GM21528 (cell line): Measurements from ENCODE around the gene XAB2.
A peak's percentile ranks its signal among the peaks of the same experiment; 100 is the strongest.
"Not testable (repeated sequence)": the region's sequence is repeated elsewhere in the genome, so short reads cannot be mapped to it uniquely, and the experiment has no call there.

Experiments
- ATAC-seq: cut with Tn5 transposase; IDR thresholded peaks from one replicate; pipeline ENCODE4 v1.9.1; 2021; ENCODE audit warnings: mild to moderate bottlenecking, moderate library complexity; ENCODE audit not compliant: unreplicated experiment, low FRiP score

XAB2 gene

DNA sequence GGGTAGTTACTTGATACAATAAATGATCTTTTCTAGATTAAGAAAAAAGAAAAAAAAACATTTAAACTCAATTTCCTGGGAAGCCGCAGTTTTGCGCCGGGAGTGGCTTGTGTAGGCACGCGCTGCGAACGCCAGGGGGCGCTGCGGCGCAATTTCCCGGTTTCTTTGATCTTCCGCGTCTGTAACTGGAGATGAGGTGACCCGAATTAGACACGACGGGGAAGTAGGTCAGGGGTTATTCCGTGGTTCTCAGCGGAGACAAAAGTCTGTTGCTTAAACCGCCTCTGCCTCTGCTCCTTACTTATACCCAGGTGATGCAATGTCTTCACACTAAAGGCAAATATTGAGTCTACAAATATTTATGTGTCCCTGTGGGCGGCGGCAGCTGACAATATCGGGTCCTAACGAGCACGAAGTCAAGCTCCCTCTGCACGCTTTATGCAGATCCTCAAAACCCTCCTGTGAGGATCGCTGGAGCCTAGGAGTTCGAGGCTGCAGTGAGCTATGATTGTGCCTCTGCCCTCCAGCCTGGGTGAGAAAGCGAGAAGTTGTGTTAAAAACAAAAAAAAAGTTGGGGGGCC lies 22.8 kb upstream of the XAB2 start:
- ATAC-seq, result no peak

DNA sequence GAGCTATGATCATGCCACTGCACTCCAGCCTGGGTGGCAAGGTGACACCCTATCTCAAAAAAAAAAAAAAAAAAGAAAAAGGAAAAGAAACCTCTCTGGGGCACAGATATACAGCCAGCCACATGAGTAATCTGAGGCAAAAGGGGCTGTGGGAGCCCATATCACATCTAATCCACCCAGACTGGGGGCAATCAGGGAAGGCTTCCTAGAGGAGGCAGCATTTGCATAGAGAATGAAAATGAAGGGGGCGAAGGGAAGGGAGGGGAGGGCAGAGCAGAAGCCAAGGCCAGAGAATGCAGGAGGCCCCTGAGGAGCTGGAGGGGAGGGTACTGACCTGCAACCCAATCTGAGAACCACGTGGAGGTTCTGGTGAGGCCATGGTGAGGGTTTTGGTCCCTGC lies 20.8 kb upstream of the XAB2 start:
- ATAC-seq, result no peak

DNA sequence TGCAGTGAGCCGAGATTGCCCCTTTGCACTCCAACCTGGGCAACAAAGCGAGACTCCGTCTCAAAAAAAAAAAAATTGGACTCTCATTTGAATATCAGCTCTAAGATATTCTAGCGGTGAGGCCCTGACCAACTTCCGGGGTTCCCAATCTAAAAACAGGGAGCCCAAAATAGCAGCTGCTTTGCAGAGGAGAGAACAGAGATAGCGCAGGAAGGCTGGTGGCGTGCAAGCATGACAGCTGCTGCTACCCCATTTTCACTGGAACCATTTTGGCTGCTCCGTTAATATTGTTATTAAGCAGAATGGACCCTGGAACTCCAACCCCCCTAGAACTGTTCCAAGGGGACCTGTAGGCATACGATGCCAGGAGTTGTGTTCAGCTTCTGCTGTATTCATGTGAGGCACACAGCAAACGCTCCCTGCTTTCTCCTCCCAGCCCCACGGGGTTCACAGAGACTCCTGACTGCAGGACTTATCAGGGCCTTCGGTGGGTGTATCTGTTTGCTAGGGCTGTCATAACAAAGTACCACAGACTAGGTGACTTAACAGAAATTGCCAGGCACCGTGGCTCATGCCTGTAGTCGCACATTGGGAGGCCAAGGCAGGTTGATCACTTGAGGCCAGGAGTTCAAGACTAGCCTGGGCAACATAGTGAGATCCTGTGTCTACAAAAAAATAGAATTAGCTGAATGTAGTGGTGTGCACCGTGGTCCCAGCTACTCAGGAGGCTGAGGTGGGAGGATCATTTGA lies 19.1 kb upstream of the XAB2 start:
- no peak for ATAC-seq

DNA sequence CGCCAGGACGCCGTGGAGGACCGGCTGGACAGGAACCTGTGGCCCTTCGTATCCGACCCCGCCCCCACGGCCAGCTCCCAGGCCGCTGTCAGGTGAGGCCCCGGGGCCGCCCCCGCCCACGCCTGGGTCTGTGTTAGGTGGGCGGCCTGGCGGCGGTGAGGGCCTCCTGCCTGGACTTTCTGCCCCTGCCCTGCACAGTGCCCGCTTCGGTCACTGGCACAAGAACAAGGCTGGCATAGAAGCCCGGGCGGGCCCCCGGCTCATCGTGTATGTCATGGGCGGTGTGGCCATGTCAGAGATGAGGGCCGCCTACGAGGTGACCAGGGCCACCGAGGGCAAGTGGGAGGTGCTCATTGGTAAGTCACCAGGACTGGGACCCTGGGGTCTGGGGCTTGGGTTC lies 17.8 kb upstream of the XAB2 start:
- no peak for ATAC-seq

DNA sequence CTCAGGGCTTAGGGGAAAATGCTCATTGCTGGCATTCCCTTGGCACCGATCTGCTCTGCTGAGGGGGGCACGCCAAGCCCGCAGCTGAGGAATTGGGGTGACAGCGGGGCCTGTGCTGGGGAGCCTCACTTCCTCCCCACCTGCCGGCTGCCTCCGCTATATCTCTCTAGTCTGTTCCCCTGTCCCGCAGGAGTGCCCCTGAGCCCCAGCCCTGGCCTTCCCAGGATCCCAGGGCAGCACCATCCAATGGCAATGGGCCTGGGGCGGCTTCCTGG lies 17.0 kb upstream of the XAB2 start:
- ATAC-seq, result no peak

DNA sequence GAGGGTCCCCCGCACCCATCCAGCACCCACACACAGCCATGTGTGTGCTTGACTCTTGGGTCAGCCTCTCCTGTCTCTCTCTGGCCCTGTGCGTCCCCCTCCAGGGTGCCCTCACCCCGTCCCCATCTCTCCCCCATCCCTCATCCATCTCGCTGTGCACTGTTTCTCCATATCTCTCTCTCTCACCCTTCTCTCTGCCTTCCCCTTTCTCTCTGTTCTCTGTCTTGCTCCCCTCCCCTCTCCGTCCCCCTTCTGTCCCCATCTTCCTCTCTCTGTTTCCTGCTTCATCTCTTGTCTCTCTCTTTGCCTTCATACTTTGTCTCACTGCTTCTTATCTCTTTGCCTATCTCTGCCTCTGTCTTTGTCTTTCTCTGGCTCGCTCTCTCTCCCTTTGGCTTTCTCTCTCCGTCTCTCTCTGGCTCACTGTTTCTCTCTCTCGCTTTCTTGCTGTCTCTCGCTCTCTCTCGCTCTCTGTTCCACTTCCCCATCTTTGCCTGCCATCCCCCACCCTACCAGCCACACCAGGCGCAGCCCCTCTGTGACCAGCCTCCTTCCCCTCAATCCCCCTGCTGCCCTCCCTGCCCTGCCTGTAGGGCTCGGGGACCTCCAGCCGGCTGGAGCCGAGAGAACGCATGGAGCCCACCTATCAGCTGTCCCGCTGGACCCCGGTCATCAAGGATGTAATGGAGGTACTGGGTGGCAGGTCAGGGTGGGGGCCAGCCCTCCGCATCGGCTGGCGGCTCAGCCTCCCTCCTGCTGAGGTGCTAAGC lies 16.5 kb upstream of the XAB2 start:
- ATAC-seq, result no peak

DNA sequence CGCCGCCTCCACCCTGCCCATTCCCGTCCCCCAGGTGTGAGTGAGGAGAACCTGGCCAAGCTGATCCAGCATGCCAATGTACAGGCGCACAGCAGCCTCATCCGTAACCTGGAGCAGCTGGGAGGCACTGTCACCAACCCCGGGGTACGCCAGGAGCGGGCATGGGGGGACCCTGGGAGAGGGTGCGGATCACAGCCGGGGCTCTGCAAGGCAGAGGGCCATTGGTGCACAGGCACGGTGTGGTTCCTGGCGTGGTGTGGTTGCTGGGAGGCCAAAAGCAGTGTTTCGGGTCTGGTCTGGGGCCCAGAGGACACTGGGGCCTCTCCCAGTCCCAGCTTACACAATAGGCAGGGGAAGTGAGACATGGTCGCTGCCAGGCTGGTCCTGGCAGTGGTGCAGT lies 15.8 kb upstream of the XAB2 start:
- no peak for ATAC-seq

DNA sequence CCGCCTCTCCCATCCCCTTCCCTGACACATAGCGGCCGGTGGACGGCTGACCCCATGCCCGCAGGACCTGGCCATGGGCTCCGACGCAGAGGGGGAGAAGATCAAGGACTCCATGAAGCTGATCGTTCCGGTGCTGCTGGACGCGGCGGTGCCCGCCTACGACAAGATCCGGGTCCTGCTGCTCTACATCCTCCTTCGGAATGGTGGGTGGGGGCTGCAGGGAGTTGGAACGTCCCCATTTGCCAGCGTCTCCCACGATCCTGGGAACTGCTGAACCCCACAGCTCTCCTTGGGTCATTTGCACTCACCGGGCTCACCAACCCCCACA lies 15.2 kb upstream of the XAB2 start:
- no peak for ATAC-seq

DNA sequence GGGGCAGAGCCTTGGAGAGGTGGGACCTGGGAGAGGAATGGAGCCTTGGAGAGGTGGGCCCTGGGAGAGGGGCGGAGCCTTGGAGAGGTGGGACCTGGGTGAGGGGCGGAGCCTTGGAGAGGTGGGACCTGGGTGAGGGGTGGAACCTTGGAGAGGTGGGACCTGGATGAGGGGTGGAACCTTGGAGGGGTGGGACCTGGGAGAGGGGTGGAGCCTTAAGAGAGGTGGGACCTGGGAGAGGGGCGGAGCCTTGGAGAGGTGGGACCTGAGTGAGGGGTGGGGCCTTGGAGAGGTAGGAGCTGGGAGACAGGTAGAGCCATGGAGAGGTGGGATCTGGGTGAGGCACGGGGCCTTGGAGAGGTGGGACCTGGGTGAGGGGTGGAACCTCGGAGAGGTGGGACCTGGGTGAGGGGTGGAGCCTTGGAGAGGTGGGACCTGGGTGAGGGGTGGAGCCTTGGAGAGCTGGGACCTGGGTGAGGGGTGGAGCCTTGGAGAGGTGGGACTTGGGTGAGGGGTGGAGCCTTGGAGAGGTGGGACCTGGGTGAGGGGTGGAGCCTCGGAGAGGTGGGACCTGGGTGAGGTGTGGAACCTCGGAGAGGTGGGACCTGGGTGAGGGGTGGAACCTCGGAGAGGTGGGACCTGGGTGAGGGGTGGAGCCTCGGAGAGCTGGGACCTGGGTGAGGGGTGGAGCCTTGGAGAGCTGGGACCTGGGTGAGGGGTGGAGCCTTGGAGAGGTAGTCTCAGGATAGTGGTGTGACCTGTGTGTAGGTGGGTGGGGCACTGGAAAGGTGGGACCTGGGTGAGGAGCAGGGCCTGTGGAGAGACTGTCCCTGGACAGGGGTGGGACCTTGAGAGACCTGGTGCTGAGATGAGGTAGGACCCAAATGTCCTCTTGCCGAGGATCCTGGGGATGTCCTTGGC lies 14.5 kb upstream of the XAB2 start:
- not testable (repeated sequence) for ATAC-seq

DNA sequence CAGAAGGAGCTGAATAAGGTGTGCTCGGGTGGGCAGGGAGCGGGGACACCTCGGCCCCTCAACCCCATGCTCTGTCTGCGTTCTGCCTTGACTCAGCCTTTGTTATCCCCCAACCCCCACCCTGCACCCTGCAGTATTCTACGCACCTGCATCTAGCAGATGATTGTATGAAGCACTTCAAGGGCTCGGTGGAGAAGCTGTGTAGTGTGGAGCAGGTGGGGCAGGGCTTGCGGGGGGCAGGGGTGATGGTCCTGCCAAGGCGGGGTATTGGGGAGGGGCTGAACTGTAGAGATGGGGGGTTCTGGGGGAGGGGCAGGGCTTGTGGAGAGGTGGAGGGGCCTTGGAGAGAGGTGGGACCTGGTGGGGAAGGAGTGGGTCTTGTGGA lies 13.7 kb upstream of the XAB2 start:
- ATAC-seq, result no peak

DNA sequence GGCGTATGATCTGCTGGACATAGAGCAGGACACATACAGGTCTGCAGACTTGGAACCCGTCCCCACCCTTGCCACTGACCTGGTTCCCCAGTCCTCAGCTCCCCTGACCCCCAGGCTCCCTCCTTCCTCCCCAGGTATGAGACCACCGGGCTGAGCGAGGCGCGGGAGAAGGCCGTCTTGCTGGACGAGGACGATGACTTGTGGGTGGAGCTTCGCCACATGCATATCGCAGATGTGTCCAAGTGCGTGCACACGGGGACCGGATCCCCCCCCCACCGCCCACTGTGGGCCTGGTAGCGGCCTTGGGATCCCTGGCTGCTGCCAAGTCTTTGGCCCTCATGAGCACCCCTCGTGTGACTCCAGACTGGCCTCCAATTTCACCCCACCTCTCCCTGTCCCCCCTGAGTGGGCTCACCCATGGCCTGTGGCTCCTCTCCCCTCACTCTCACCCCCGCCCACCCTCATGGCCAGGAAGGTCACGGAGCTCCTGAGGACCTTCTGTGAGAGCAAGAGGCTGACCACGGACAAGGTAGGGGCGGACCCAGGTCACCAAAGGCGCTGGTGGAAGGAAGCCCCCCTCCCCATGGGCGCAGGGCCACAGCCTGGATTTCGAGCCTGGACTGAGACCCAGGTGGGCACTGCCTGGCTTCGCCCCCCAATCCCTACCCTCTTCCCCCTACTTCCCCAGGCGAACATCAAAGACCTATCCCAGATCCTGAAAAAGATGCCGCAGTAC lies 13.1 kb upstream of the XAB2 start:
- ATAC-seq, result no peak

DNA sequence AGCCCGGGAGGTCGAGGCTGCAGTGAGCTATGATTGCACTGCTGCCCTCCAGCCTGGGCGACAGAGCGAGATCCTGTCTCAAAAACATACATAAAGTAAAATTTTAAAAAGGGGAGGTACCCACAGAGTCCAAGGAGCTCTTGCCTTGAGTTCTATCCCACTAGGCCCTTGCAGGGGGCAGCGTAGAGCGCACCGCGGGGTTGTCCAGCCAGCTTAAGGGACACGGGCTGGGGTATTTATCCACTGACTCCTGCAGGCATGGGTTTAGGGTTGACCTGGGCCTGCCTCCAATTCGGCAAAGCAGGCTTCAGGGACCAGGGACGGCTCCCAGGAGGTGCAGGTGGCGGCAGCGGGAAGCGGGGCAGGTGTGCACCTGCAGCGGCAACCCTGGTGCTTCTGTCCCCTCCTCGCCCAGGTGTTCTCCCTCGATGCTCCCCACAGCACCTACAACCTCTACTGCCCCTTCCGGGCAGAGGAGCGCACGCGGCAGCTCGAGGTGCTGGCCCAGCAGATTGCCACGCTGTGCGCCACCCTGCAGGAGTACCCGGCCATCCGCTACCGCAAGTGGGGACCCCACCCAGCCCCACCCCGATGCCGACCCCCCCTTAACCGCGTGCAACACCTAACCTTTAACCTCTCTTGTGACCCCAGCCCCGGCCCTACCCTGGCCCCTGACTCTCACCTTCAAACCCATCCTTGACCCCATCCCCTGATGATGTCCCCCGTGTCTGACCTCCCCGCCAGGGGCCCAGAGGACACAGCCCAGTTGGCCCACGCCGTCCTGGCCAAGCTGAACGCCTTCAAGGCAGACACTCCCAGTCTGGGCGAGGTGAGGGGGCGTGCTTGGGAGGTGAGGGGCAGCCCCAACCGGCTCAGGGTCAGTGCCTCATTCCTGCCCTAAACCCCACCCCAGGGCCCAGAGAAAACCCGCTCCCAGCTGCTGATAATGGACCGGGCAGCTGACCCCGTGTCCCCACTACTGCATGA lies 12.2 kb upstream of the XAB2 start:
- no peak for ATAC-seq

DNA sequence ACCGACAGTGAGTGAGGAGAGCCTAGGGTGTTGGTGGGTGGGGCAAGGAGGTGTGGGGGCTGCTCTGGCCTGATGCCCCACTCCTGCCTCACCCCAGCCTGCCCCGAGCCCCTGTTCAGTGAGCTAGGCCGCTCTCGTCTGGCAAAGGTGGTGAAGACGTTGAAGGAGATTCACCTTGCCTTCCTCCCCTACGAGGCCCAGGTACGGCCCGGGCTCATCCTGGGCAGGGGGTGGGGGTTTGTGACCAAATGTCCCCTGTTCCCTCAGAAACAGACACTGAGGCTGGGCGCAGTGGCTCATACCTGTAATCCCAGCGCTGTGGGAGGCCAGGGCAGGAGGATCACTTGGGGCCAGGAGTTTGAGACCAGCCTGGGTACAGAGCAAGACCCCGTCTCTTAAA lies 11.5 kb upstream of the XAB2 start:
- ATAC-seq, result no peak

DNA sequence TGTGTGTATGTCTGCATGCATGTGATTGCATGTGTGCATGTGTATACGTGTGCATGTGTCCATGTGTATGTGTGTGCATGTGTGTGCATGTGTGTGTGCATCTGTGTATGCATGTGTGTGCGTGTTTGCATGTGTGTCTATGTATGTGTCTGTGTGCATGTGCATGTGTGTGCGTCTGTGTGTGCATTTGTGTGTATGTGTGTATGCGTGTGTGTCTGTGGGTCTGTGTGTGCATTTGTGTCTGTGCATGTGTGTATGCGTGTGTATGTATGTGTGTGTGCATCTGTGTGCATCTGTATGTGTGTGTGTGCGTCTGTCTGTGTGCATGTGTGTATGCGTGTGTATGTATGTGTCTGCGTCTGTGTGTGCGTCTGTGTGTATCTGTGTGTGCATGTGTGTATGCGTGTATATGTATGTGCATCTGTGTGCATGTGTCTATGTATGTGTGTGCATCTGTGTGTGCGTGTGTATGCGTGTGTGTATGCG lies 10.6 kb upstream of the XAB2 start:
- no peak for ATAC-seq

DNA sequence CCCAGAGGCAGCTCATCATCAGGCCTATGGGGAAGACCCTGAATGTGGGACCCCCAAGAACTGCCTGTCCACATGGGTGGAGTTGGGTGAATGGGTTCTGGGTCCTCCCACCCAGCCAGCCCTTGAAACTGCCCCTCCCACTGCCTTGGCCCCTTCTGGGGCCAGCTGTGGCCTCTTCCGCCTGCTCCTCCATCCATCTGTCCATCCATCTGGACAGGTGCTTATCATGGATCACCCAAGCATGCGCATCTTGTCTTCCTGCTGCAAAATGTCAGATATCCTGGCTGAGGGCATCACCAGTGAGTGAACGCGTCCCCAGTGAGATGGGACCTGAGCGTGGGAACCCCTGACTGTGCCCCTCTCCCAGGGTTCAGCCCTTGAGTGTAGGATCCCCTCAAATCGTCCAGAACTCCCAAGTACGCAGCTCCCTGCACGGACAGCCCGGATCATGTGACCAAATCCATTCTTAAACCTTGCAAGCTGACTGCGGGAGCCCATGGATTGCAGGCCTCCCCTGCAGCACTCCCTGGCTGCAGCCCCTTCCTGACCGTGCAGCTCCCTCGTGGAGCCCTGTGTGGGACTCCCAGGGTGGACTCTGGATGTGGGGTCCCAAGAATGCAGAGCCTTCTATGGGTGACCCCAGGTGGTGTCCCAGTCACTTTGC lies 9.6 kb upstream of the XAB2 start:
- ATAC-seq, result no peak

DNA sequence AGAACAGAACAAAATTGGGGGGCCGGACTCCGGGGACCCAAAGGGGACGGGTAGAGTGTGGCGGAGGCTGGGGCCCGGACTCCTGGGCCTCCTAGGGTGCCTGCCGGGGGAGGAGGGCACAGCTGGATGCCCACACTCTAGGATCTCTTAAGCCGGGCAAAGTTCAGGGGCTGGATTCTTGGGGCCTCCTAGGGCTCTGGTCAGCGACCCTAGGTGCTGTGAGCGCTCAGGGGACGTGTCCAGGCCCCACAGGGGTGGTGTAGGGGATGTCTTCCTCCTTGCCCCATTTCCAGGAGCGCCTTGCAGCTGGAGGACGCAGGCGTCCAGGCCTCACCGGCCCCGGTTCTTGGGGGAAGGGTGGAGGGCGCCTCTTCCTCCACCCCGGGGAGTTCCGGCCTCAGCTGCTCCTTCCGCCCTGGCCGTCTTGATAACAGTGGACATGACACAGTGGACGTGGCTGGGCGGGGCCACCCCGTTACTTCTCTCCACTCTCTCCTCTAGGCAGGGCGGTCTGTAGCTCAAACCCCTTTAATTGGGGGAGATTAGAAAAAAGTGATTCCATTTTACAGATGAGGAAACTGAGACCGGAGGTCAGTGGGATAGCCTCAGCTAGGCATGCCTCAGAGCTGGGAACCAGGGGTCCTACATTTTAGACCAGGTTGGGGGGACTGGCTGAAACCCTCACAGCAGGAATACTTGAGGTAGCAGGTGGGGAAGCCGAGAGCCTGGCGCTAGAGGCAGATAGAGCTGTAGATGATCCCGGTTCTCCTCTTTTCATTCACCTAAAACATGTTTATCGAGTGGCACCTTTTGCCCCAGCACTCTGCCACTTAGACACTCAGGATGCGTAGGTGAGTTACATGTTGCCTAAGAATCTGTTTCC lies 8.3 kb upstream of the XAB2 start:
- peak; percentile 25 for ATAC-seq

DNA sequence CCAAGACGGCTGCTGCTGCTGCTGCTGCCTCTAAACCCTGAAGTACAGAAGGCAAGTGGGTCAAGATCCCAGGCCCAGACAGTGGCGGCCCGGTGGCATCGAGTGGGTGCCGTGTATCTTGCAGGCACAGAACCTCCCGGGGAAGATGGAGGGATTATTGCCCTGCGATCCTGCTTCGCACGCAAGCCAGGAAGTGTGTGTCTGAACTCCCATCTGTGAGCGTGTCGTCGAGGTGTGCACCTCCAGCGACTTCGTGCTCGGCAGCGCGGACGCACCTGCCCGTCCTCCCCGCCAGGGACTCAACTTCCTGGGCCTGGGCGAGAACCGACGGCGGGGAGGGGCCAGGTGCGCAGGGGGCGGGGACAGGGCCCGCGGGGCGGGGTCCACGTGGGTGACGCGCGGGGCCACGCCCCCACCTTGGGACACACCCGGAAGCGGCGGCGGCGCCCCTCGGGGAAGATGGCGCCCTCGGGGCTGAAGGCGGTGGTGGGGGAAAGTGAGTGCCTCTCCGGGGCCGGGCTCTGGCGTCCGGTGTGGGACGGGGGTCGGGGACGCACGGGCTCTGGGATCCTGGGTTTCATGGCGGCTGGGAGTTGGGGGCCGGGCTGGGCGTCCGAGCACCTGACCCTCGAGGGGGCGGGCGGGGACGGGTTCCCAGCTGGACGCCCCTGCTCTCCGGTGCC lies 7.5 kb upstream of the XAB2 start, which contains the start of gene STXBP2:
Gene STXBP2 (plus strand): TSS at position 420 of the 683 bp plus-strand sequence. CDS start 40 bp downstream, at position 460.
- ATAC-seq, result peak; percentile 47
